HPDE6-E6E7 (cell line): ENCODE data around the gene MAPK10.
"Not testable (repeated sequence)": the region's sequence is repeated elsewhere in the genome, so short reads cannot be mapped to it uniquely, and the experiment has no call there.

Experiments used
- DNase-seq: peaks from one replicate; pipeline ENCODE4 v3.0.0; 2011; ENCODE audit warnings: missing footprints; ENCODE audit errors: extremely low spot score

MAPK10 gene

GRCh38 chr4:86036736-86037135, 323.1 kb downstream of the MAPK10 start:
- DNase-seq = peak; percentile 28

GRCh38 chr4:86035688-86036087, 324.2 kb downstream of the MAPK10 start:
- DNase-seq = no peak

GRCh38 chr4:86034616-86035015, 325.2 kb downstream of the MAPK10 start:
- DNase-seq = no peak

- no peak for DNase-seq
Measured at GRCh38 chr4:86033171-86033570, 326.7 kb downstream of the MAPK10 start.

GRCh38 chr4:86032476-86033022, 327.3 kb downstream of the MAPK10 start:
- DNase-seq = peak; percentile 64

- DNase-seq = no peak
Measured at GRCh38 chr4:86031927-86032326, 327.9 kb downstream of the MAPK10 start.

- no peak for DNase-seq
Measured at GRCh38 chr4:86026720-86027119, 333.1 kb downstream of the MAPK10 start.

GRCh38 chr4:86021671-86022070, 338.2 kb downstream of the MAPK10 start:
- not testable (repeated sequence) for DNase-seq

- no peak for DNase-seq
Measured at GRCh38 chr4:86019906-86020305, 339.9 kb downstream of the MAPK10 start.

GRCh38 chr4:86019362-86019761, 340.5 kb downstream of the MAPK10 start:
- no peak for DNase-seq

- no peak for DNase-seq
Measured at GRCh38 chr4:86015412-86016350, 344.2 kb downstream of the MAPK10 start.

GRCh38 chr4:86014599-86014998, 345.3 kb downstream of the MAPK10 start:
- DNase-seq = no peak

- no peak for DNase-seq
Measured at GRCh38 chr4:86013621-86014020, 346.2 kb downstream of the MAPK10 start.

- no peak for DNase-seq
Measured at GRCh38 chr4:86011117-86011516, 348.7 kb downstream of the MAPK10 start.

- DNase-seq = no peak
Measured at GRCh38 chr4:86007042-86007441, 352.8 kb downstream of the MAPK10 start.

- no peak for DNase-seq
Measured at GRCh38 chr4:86006057-86006456, 353.8 kb downstream of the MAPK10 start.

GRCh38 chr4:86004030-86004429, 355.8 kb downstream of the MAPK10 start:
- no peak for DNase-seq

GRCh38 chr4:86001591-86001990, 358.3 kb downstream of the MAPK10 start:
- no peak for DNase-seq

- no peak for DNase-seq
Measured at GRCh38 chr4:85995361-85995760, 364.5 kb downstream of the MAPK10 start.

GRCh38 chr4:85994576-85994975, 365.3 kb downstream of the MAPK10 start:
- DNase-seq = no peak

- no peak for DNase-seq
Measured at GRCh38 chr4:85993641-85994040, 366.2 kb downstream of the MAPK10 start.

- DNase-seq = no peak
Measured at GRCh38 chr4:85986266-85986665, 373.6 kb downstream of the MAPK10 start.

GRCh38 chr4:85979276-85979675, 380.6 kb downstream of the MAPK10 start:
- no peak for DNase-seq
